Transverse colon (tissue), 4 donors: ENCODE results near the gene UBE2Z.

Source experiments
- EP300 ChIP-seq: sonication (generic); formaldehyde crosslinking; IDR thresholded peaks from one replicate; pipeline ENCODE4 v1.6.1; 2017; ENCODE audit warnings: antibody characterized with exemption, low read depth
- POLR2A ChIP-seq: fragments of 450-650 bp; IDR thresholded peaks from one replicate; pipeline ENCODE4 v1.6.1; 2016; ENCODE audit warnings: antibody characterized with exemption, mild to moderate bottlenecking, moderate library complexity
- POLR2AphosphoS5 ChIP-seq, 3 donors: sonication (generic); formaldehyde crosslinking; IDR thresholded peaks; one replicate each; pipeline ENCODE4 v1.6.1; 2016; ENCODE audit warnings: antibody characterized with exemption in 3 of 3
- TF ChIP-seq, protein P1 (sequence below), 5 experiments: fragments of 200-600 bp in 3 of 5; fragments of 450-650 bp in 2 of 5; sonication (generic) in 3 of 5; IDR thresholded peaks; 1 replicate in 2 of 5; 2 replicates in 3 of 5; pipeline ENCODE4 v1.5.1; 2016 to 2017; ENCODE audit warnings: antibody characterized with exemption in 5 of 5, inconsistent platforms in 3 of 5, mild to moderate bottlenecking in 2 of 5, moderate library complexity in 1 of 5

DNA sequence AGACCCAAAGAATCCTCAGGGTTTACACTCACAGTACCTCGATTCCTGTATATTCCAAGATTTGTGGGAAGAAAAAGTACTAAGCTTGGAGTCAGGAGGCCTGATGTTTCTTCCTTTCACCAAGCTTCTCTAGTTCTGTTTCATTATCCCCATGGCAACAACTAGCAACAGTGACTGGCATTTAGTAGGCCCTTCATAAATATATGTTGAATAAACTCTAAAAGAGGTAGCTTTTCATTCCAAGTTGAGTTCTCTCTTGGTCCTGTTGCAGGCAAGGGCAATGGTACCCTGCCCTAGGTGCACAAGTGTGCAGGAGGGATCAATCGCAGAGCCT, 527 bp upstream of the UBE2Z start:
- TF ChIP-seq, protein P1, sequence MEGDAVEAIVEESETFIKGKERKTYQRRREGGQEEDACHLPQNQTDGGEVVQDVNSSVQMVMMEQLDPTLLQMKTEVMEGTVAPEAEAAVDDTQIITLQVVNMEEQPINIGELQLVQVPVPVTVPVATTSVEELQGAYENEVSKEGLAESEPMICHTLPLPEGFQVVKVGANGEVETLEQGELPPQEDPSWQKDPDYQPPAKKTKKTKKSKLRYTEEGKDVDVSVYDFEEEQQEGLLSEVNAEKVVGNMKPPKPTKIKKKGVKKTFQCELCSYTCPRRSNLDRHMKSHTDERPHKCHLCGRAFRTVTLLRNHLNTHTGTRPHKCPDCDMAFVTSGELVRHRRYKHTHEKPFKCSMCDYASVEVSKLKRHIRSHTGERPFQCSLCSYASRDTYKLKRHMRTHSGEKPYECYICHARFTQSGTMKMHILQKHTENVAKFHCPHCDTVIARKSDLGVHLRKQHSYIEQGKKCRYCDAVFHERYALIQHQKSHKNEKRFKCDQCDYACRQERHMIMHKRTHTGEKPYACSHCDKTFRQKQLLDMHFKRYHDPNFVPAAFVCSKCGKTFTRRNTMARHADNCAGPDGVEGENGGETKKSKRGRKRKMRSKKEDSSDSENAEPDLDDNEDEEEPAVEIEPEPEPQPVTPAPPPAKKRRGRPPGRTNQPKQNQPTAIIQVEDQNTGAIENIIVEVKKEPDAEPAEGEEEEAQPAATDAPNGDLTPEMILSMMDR (IDR thresholded peaks at IDR 0.05) = no peak
- TF ChIP-seq POLR2AphosphoS5 (IDR thresholded peaks at IDR 0.05) (no peak), POLR2A (no peak), EP300 (no peak)
